GM18867 (cell line): ENCODE data around the gene ADM.

Experiments
- ATAC-seq: cut with Tn5 transposase; IDR thresholded peaks from one replicate; pipeline ENCODE4 v1.9.1; 2021; ENCODE audit warnings: mild to moderate bottlenecking, moderate library complexity; ENCODE audit not compliant: unreplicated experiment

ADM gene

DNA sequence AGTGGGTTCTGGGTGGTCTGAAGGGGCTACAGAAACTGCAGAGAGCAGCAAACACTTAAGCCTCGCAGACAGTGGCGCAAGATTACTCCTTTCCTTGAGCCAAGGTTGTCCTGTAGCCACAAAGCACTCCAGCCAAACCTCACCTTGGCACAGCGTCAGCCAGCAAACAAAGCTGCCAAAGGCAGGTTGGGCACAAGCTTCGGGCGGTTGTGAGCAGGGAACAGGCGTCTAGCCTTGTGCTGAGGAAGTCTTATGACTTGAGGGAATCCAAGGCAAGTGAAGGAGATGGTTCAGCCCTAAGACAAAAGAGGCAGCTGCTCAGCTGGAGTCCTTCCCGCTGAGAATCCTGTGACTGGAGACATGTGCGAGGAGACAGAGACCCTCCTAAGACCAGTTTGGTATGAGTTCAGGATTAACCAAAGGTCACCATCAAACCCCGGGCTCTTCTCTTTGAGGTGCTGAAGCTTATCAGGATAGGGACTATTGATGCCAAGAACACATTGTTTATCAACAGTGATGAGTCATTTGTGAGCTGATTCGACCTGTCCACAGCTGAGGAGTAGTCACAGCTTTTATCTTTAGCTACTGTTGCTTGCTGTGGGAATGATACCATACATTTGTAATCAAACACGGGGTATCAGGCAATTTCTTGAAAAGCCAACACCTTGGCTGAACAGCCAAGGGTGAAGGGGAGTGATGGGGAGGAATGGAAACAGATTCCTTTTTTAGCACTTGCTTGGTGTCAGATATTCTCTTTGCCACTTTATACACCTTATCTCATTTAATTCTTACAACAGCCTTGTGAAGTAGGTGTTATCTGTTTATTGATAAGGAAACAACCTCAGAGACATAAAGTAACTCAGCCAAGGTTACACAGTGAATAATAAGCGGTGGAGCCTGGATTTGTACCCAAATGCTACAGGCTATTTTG, 4.6 kb downstream of the ADM start:
- no peak for ATAC-seq

DNA sequence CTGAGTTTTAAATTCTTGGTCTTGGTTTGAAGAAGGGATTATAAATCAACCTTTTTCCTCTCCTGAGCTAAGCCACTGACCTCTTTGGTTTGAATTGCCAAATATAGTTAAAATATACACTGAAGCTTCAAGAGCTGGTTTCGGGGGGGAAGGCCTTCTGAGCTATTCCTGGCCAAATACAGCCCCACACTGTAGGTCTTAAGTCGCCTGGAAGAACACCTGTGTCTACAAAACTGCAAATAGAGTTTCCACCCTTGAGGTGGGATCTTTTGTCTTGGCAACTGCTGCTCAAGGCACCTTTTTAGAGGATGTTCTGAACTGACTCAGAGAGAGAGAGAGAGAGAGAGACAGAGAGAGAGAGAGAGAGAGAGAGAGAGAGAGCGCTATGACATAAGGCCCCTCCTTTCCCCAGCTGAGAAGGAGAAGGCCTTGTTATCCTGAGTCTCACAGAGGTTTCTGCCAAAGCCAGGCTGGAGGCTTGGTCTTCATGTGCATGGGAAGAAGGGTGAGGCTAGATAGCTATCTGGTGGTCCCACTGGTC, 5.5 kb downstream of the ADM start:
- no peak for ATAC-seq

DNA sequence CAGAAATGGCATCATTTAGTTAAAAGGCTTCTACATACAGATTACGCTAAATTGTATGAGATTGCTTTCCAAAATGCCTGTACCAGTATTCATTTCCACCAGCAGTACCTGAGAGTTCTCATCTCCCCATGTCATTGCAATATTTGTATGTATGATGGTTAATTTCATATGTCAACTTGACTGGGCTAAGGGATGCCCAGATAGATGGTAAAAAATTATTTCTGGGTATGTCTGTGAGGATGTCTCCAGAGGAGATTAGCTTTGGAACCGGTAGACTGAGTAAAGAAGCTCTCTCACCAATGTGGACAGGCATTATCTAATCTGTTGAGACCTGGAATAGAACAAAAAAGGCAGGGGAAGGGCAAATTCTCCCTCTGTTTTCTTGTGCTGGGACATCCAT, 6.9 kb downstream of the ADM start:
- ATAC-seq: no peak

DNA sequence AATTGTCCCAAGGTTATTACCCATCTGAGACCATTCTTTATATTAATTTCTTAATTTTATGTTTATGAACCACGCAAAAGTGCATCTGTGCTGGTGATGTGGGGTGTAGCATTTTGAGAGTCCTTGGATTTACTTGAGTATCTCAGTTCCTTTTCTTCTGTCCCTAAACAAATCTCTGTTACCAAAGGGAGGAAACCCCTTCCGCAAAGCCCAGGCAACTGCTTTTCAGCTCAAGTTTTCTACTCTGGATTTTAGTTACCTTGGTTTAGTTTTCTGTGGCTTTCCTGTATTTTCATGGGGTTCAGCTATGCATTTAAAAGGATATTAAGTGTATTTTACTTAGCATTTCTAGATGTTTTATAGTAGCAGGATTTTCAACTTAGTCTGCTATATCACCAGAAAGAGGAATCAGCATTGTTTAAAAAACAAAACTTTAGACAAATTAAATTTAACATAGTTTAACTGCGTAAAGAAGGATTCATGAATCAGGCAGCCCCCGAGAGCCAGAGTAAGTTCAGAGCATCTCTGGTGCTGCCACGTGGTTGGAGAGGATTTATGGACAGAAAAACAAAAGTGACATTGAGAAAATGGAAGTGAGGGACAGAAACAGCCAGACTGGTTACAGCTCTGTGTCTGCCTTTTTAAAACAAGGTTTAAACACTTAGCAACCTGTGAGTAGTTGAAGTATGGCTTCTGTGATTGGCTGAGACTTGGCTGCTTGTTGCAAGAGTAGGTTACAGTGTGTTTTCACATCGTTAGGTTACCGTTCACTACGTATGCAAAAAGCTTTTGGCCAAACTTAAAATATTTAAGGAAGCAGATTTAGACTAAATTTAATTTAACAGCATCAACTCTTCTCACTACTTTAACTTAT, 9.6 kb downstream of the ADM start:
- ATAC-seq: peak; percentile 84

DNA sequence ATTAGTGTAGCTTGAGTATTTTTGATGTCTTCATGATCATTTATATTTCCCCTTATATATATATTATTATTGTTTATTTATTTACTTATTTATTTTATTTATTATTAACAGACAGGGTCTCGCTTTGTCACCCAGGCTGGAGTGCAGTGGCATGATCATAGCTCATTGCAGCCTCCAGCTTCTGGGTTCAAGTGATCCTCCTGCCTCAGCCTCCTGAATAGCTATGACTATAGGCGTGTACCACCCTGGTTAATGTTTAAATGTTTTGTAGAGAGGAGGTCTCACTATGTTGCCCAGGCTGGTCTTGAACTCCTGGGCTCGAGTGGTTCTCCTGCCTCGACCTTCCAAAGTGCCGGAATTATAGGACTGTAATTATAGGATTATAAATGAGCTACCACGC, 10.2 kb downstream of the ADM start:
- no peak for ATAC-seq

DNA sequence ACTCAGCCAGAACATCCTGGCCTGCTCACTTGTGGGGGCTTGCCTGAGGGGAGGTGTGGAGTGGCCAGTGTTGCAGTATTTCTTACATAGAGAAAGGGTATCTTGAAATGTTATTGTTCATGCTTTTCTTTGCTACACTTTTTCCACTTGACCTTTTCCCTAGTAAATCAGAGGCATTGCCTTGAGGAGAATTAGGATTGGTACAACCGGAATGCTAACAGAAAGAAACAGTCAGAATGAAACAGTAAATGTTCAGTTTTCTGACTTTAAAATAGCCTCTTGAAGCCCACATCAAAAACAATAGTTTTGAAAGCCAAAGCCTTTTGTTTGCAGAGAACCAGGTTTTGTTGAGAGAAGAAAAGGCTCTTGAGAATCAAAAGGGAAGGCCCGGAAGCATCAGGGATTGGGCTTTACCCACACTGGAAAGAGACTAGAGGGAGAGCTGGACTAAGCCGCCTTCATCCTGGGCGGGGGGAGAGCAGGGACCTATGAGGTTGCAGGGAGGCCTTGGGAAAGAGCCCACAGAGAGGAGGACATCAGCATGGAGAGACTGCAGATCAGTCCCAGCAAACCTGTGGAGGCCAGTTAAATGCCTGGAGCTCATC, 12.4 kb downstream of the ADM start:
- ATAC-seq: no peak

DNA sequence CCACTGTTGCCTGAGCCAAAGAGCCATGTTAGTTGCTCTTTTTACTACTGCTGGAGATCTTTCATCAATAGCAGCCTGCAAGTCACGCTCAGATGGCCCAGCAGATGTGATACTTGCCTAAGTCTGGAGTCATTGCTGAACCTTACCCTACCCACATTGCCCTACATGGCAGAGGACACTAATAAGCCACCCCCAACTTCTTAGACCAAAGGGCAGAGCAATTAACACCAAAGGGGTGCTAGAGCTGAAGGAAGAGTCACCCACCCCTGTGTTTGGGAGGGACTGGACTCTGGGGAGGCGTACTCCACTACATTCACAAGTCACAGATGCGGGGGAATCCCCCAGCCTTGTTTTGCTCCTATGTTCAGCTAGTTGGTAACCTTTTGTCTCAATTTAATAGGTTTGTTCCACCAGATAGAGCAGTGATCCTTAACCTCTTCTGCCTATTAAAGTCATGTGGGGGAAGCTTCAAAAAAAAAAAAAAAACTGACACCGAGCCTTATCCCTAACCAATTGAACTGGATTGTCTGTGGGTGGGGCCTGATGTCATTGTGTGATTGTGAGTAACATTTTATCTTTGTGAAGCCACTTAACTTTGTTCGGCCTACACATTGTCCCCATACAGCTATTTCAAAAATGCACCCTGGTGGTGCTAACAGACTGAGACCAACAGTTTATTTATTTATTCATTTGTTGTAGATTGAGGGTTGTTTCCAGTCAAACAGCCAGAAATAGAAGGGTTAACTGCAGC, 13.1 kb downstream of the ADM start:
- peak; percentile 66 for ATAC-seq

DNA sequence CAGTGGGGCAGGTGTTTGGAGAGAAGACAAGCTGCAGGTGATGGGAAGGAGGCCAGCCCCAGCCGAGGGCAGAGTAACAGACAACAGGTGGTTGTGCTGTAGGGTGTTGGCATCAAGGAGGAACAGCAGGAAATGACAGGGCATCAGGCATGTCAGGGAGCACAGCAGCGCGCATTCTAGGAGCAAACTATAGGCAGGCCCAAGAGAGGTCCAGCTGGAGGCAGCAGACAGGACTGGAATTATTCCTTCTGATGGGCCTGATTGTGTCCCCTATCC, 13.6 kb downstream of the ADM start:
- no peak for ATAC-seq

DNA sequence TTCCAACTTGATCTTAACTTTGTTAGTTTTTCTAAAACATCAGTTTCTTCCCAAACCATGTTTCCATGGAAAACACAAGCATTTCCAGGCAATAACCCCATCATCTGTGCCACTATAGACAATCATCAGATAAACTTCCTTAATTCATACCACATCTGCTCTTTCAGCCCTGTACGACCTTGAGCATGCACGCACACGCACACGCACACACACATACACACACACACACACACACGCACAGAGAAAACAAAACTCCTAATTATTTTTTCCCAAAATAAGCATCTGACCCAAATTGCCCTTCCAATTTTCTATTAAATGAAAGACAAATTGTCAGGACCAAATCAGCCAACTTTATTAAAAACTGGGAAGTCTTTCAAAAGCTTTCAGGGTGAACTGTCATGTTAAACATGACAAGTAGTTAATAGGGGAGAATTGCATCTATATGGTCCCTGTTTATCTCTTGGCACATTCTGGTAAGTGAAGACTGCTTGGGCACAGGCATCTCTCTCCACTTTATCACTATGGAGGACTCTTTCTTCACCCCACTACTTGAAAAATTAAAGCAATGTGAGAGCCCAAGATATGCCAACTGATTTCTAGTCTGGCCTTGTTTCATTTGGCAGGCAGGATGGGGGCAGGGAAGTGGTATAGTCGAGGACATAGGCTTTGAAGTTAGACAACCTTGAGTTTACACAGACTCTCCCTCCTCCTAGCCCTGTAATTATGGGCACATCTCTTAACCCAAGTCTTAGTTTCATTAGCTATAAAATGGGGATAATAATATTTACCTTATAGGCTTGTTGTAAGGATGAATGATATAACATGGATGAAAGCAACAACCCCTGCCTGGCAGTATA, 15.1 kb downstream of the ADM start:
- no peak for ATAC-seq

DNA sequence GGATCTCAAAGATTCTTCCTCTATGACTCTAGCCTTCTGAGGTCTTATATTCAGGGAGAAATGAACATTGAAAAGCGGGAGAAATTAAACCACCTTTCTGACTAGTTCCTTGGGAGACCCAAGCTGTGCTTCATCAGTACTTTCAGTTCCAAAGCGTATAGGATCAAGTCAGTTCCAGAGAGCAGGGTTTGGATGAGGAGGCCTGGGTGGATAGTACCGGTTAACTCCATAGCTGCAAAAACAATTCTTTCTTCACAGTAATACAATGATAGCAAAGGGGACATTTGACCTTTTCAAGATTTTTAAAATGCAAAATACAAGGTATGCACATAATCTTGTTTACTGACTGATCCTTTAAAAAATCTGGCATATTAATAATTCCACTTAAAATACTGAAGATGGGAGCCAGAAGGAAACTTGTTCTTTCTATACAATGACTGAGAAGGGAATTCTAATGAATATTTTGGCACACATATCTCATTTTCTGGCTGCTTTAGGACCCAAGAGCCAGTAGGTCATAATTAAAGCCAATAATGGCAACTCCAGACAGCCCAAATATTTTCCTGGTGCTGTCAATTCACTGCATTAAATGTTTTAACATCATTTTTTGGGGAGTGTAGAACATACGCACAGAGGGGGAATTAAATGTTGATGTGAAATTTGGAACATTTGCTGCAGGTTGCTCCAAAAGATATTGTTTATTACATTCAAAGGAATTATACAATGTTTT, 16.0 kb downstream of the ADM start:
- ATAC-seq: no peak

DNA sequence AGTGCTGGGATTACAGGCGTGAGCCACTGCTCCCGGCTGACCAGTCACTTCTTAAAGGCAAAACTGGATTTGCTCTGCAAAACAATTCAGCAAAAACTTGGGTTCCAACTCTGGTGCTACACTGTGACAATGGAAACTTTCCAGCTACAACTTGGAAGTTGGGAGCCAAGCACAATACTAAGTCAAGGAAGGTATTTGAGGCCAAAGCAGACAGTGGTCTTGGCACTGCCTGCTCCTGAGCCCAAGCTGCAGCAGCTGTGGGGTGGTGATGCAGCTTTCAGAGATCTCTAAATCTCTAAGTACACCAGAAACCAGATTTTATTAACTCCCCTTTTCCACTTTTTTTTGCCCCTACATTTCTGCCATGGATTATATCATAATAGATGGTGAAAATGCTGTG, 17.5 kb downstream of the ADM start:
- ATAC-seq: no peak

DNA sequence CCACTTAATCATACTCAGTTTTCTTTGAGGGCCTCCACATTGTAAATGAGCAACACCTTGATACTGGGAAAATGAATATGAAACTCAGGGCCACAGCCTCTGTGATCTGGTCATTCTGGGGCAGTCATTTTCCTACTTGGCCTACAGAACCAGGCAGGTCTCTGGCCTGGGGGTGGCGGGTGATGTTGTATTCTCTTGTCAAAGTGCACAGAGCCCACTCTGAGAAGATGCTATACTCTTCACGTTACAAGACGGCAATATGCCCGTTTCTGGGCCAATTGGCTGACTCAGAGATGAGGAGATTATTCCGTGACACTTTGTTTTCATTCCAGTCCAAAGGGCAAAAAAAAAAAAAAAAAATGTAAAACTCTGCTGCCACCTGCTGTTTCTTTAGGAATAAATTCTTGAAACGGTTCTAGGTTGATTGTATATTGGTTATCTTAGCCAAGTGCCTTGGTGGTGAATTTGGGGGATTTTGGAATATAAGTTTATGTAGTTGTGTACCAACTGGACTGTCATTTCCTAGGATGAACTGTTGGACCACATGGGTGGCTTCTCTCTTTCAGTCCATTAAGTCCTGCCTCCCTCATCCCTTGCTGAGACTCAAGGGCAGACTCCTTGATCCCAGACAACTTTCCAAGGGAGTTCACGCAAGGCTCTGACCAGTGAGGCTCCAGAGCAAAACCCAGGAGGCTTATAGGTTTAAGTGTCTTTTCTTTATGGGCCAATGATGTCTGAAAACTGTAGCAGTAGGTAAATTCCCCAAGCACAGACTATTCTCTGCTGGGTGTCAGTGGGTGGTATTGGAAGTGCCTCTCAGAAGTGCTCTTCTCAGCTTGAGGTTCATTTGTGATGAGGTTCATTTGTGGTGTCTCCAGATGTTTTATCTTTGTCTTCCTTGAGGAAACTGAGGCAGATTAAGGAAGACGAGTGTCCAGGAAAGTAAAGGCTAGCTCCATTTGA, 18.2 kb downstream of the ADM start:
- ATAC-seq: peak; percentile 51

DNA sequence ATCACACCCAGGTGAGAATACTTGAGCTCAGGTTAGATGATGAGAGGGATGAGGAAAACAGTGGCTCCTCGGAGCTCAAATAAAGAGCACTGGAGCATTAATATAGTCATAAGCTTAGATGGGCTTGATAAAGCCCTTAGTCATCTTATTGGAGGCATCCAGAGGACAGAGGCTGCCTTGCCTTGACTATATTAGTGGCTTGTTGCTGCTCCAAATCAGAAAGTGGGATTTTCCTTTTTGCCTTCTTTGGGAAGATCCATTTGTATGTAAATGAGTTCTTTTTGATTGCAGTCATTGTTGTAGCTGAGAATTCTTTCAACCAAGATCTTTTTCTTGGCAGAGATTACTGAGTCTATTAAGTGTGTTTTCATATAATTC, 18.9 kb downstream of the ADM start:
- ATAC-seq: no peak

DNA sequence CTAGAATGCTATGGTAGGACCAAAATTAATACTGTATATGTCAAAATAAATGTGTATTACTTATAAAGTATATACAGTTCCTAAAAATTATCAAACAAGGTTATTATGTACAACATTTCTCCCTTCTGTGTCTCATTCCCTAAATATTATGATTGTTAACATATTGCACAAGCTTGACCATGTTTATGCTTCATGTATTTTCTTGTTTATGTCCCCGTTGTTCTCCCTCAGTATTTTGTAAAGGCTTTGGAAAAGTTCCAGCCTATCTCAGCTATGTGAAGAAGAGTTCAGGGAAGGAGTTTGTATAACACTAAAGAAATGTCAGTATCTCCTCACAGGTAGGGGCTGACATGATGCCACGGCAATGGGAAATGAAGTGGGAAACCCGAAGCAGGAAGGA, 19.6 kb downstream of the ADM start:
- no peak for ATAC-seq

DNA sequence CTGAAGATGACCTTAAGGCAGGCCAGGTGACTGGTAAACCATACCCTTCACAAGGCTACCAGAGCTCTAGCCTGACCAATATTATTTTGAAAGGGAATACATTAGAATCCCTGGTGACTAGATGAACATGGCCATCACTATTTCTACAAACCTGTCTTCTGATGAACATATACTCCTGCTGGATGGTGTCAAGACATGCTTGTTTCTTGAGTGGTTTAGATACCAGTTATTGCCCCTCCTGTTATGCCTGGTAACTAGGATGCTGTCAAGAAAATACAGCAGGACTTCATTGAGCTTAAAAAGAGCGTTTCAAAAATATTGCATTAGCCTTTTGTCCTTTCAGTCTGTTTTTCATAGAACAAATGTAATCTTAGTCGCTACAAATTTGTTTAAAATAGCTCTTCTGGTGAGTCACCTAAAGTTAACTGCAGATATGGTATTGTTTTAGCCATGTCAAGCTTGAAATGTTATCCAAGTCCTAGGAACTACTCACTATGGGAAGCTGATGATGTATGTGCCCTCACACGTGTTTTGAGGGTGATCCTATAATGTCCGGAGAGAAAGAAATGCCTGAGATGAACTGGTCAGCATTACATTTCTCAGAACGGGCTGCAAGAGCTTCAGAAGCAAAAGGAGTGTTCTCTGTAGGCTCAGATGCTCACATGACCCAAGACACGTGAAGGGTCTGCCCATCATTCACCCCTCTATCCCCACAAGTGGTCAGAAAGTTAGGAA, 20.6 kb downstream of the ADM start:
- no peak for ATAC-seq

DNA sequence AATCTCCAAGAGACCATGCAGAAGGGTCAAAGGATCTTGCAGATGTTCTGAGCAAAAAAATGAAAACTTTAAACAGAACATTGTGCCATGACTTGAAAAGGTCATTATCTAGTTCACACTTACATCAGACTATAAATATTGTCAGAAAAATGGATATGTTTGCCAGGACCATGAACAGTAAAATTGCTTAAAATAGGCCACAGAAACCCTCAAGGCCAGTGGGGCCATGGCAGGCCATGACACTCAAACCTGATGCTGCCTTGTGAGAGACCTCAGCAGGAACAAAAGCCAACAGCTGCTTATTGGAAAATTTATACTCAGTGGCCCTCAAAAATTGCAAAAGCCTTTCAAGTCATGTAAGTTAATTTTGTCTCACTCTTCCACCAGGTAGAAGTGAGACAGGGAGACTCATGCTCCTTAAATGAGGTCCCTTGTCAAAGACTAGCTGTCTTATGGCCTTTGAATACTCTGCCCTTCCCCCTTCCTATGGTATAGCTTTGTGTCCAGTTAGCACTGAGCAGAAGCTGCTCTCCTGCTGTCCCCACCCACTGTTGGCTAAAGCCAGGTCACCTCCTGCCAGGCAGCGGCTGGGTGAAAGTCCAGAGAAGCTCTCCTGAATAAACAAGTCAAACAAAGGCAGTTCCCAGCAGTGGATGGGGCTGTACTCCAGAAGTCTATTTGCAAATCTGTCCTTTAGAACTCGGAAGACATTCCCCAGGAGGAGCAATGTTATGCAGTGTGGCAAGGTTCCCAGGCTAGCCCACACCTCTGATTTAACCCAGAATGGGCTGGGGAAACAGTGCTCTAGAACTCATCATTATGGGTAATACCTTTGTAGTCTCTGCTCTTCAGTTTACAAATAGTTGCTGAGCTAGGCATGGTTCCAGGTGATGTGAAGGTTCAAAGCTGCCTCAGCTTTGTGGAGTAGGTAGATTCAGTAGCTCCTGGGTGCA, 21.4 kb downstream of the ADM start:
- ATAC-seq: no peak
